Stimulated activated CD4-positive, alpha-beta T cell treated with anti-CD3 and anti-CD28 coated beads, Interleukin-12 subunit alpha, Interleukin-12 subunit beta, amount 100 ng/mL, for 48 hours (primary cell): Measurements from ENCODE around the gene NFATC2.
A peak's percentile ranks its signal among the peaks of the same experiment; 100 is the strongest.

Experiments used
- DNase-seq, 3 donors: peaks; one replicate each; pipeline ENCODE4 v3.0.0-alpha.2; 2020; ENCODE audit warnings: low read depth in 2 of 3, low spot score in 1 of 3

NFATC2 gene

GRCh38 chr20:51382111-51382985 is 160.2 kb downstream of the NFATC2 start:
- DNase-seq: no peak

GRCh38 chr20:51381557-51381956 is 161.0 kb downstream of the NFATC2 start:
- DNase-seq: no peak

- no peak for DNase-seq
Observed at GRCh38 chr20:51380401-51381385, 161.8 kb downstream of the NFATC2 start.

- no peak for DNase-seq
Observed at GRCh38 chr20:51379601-51380341, 162.7 kb downstream of the NFATC2 start.

- no peak for DNase-seq
Observed at GRCh38 chr20:51378171-51378928, 164.2 kb downstream of the NFATC2 start.

- no peak for DNase-seq
Observed at GRCh38 chr20:51377132-51377531, 165.4 kb downstream of the NFATC2 start.

GRCh38 chr20:51376111-51376510 is 166.4 kb downstream of the NFATC2 start:
- DNase-seq: no peak

GRCh38 chr20:51375561-51375960 is 167.0 kb downstream of the NFATC2 start:
- no peak for DNase-seq

GRCh38 chr20:51374961-51375360 is 167.6 kb downstream of the NFATC2 start:
- no peak for DNase-seq

- no peak for DNase-seq
Observed at GRCh38 chr20:51374456-51374830, 168.1 kb downstream of the NFATC2 start.

- DNase-seq: no peak
Observed at GRCh38 chr20:51373713-51374455, 168.6 kb downstream of the NFATC2 start.

- no peak for DNase-seq
Observed at GRCh38 chr20:51372966-51373365, 169.6 kb downstream of the NFATC2 start.

GRCh38 chr20:51372176-51372803 is 170.2 kb downstream of the NFATC2 start:
- peak; percentile 35 to 54 (median 46) for DNase-seq

GRCh38 chr20:51371720-51372119 is 170.8 kb downstream of the NFATC2 start:
- DNase-seq: no peak

- no peak for DNase-seq
Observed at GRCh38 chr20:51369503-51369902, 173.0 kb downstream of the NFATC2 start.

- no peak for DNase-seq
Observed at GRCh38 chr20:51368461-51369211, 173.9 kb downstream of the NFATC2 start.

- no peak for DNase-seq
Observed at GRCh38 chr20:51366155-51366886, 176.2 kb downstream of the NFATC2 start.

- DNase-seq: no peak
Observed at GRCh38 chr20:51365670-51366069, 176.8 kb downstream of the NFATC2 start.
